SU-DHL-6 (cell line): ENCODE measurements around the gene STX3.

Source experiments
- CTCF ChIP-seq: fragments of 200-600 bp; sonication (generic); IDR thresholded peaks from one replicate; pipeline ENCODE4 v1.5.1; 2017; ENCODE audit warnings: antibody characterized with exemption, mild to moderate bottlenecking, low read length, moderate library complexity; ENCODE audit not compliant: insufficient read depth, poor library complexity, severe bottlenecking
- EZH2phosphoT487 ChIP-seq: fragments of 200-600 bp; sonication (generic), shearing (Covaris generic); conservative IDR thresholded peaks from 2 replicates; pipeline ENCODE4 v1.6.1; 2018; ENCODE audit warnings: mild to moderate bottlenecking, antibody characterized with exemption, low read length, moderate library complexity, mixed read lengths

GRCh38 chr11:59845399-59845798 is 90.2 kb downstream of the STX3 start, which contains the start of gene CBLIF:
- no peak for TF ChIP-seq CTCF
- TF ChIP-seq EZH2phosphoT487: no peak
